GM19452 (cell line): ENCODE data around the gene CTNNBL1.

Experiments
- ATAC-seq: cut with Tn5 transposase; IDR thresholded peaks from one replicate; pipeline ENCODE4 v1.9.1; 2021; ENCODE audit not compliant: unreplicated experiment

The CTNNBL1 gene

GRCh38 chr20:37737826-37738420, 44.1 kb downstream of the CTNNBL1 start:
- no peak for ATAC-seq

DNA sequence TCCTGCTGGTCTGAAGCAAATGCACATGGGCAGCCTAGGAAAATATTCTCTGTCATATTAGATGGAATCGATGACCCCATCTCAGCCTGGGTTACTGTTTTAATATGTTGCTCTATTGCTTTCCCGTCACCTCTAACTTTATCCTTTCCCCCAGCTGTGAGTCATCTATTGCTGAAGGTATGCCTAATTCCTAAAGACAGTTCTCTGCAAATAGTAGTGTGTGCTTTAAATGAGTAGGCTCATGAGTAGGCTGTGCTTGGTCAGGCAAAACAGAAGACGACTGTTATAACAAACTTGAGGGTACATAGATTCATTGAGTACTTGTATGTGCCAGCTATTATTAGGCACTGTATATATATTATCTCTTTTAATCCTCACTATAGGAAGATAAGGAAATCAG, 47.2 kb downstream of the CTNNBL1 start:
- ATAC-seq, result no peak

DNA sequence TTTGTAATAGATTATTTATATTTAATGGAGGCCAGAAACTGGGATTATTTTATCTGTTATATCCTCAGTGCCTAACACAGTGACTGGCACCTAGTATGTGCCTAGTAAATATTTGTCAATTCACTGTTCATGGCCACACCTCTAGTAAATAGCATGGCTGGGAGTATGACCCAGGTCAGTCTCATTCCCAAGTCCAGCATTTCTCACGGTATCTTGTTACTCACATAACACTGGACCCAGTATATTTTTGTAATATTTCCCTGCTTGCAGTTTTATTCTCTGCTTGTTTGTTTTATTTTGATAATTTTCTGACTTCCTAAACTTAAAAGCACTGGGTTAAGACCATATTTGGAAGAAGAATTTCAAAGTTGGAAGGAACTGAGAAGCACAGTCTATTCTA, 47.7 kb downstream of the CTNNBL1 start:
- no peak for ATAC-seq

GRCh38 chr20:37742131-37742530, 48.3 kb downstream of the CTNNBL1 start:
- ATAC-seq, result no peak

GRCh38 chr20:37744347-37744746, 50.5 kb downstream of the CTNNBL1 start:
- no peak for ATAC-seq

DNA sequence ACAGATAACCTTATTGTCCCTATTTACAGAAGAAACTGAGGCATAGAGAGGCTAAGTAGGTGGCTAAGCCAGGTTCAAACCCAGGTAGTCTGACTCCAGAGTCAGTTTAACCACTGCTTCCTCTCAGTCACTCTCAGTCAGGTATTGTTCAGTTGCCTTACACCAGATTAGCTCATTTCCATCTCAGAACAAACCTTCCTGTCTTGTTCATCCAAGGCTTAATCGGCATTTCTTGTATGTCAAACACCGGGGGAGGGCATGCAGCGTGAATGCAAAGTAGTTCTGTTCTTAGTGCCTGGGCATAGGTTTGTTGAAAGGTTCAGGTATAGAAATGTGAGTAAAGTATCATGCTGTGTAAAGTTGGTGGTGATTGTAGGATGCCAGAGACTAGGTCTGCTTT, 51.7 kb downstream of the CTNNBL1 start:
- ATAC-seq, result no peak

GRCh38 chr20:37748015-37748414, 54.2 kb downstream of the CTNNBL1 start:
- ATAC-seq, result no peak

DNA sequence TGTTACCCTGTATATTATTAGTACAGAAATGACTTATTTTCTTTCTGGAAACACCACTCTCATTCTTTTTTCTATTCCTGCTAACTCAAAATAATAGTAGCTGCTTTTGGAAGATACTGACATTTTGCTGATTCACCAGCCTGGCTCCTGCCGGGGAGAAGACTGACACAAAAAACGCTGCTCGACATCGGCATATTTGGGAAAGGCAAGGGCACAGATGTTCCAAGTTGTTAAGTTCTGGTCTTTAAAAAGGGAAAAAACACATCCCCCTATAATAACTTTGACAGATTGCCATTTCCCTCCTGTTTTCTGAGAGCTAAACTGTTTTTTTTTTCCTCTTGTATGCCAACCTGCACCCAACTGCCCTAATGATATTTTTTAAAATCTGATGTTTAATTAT, 55.4 kb downstream of the CTNNBL1 start:
- ATAC-seq, result no peak

- no peak for ATAC-seq
Observed at GRCh38 chr20:37749620-37750403, 56.0 kb downstream of the CTNNBL1 start.

DNA sequence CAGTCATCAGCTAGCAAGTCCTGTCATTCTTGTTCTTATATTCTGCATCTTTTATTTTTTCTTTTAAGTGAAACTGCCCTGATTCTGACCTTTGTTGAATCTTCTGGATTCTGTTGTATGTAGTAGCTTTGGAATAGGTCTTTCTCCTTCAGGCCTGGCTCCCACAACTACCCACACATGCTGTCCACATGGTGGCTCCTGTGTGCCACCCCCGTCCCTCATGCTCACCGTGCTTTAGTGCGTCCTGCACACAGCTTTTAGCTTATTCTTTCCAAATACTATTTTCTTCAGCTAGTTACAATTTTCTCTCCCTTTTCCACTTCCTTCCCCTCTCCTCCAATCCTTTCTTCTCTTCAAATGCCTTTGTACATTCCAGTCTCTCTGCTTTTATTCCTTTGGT, 61.8 kb downstream of the CTNNBL1 start:
- no peak for ATAC-seq

GRCh38 chr20:37756234-37756633, 62.4 kb downstream of the CTNNBL1 start:
- no peak for ATAC-seq

GRCh38 chr20:37757550-37757949, 63.7 kb downstream of the CTNNBL1 start:
- ATAC-seq, result no peak

GRCh38 chr20:37758332-37758731, 64.5 kb downstream of the CTNNBL1 start:
- ATAC-seq, result no peak

DNA sequence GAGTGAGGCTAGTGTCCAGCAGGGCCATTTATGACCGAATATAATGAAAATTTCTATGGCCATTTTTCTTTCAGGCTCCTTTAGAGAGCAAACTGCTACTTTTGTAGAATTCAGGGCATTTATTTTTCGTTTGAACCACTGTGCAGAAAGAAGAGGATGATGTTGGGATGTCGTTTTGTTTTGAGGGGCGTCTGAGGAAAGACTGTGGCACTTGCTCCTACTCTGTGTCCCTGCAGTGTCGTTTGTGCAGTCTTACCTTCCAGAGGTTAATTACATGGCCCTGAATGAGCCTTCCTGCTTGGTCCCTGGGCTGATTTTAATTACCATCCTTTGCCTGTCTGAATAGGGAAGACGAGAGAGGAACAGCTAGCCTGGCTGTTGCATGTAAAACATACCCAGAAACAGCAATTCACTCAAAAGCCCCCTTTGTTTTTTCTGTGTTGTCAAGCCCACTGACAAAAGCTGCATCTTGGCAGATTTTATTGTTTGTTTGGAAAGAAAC, 65.3 kb downstream of the CTNNBL1 start:
- no peak for ATAC-seq

DNA sequence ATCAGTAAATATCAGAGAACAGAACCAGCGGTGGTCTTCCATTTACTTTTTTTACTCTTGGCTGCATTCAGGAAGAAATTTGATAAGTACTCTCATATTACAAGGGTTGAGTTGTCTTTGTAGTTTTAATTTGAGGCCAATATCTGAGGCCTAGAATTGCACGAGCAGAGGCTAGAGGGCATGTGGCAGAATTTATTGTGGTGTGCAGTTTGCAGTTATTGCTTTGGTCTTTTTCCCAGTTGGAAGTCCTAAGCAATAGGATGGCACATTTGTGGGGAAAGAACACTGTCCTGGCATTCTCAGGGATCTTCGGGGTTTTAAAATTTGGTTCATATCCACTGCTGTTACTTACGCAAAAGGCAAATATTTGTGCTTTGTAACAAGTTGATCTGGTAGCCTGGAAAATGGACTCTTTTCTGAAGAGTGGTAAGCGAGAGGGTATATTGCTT, 66.0 kb downstream of the CTNNBL1 start:
- no peak for ATAC-seq

DNA sequence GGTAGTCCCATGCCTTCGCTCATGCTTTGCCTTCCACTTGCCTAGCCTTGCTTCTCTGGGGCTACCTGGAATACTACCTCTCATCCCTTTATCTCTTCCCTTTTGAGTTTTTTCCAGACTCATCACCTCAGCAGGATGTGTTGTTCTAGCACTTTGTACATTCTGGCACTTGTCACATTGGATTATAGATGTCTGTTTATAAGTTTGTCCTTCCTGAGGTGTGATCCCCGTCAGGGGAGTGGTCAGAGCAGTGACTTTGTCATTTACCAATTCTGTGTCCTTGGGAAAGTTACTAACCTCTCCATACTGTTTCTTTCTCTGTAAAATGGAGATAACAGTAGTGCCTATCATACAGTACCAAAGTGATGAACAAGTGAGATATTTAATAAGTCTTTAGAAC, 66.5 kb downstream of the CTNNBL1 start:
- no peak for ATAC-seq

GRCh38 chr20:37762716-37763485, 69.1 kb downstream of the CTNNBL1 start:
- no peak for ATAC-seq

DNA sequence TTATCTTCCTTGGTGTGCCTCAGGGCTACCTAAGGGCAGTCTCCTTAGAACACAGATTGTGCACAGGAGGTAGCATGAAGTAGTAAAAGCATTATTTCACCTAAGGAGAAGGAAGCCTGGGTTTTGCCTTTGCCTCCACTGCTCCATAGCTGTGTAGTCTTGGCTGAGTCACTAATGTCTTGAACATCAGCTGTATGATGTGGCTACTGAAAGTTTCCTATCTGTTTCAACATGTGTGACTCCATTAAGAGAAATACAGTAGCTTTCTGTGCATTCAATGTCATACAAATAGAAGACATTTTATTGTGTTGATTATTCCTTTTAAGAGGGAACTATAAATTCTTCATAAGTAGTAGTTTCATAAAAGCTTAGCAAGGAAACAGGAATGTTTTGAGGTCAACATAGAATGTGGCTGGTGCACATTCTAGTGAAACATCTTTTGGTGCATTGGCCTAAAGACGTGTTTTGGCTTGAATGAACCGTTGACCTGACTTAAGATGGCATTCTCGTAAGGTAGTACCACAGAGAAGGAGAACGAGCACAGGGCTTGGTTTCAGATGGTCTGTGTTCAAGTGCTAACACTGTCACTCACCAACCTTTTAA, 70.6 kb downstream of the CTNNBL1 start:
- ATAC-seq, result no peak

DNA sequence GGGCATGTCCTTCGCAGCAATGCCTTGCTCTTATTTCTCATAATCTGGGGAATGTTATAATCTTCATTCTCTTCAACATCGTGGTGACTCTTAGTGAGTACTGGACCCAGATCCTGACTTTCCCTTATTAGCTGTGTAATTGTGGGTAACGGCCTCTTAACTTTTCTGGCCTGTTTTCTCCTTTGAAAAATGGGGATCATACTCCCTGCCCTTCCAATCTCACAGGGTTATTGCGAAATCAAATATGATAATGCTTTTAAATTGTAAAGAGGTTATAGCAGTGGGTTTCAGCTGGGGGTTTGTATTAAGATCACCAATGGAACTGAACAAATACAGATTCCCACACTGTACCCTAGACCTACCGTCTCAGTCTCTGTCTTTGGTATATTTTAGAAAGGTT, 77.1 kb downstream of the CTNNBL1 start:
- no peak for ATAC-seq

DNA sequence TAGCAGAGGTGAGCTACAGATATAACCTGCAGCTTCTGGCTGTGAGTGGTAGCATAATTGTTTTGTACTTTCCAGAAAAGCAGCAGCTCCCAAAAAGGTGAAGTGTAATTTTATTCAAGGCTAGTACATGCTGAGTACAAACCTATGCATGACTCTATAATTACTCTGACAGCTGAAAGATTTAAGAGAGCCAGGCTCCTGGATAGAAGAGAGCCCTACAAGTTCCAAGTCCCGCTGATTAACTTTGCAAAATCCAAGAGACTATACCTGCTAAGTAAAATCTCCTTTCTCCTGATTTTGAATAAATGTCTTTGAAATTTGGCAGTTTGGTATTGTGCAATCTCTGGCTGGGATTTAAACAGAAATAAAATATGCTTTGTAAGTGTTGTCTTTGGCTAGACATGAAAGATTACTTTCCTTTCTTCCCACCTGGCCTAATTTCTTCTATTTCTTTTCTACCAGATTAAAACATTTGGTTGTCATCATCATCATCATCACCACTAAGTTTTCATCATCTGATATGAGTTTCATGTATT, 79.5 kb downstream of the CTNNBL1 start:
- no peak for ATAC-seq

GRCh38 chr20:37774156-37774555, 80.3 kb downstream of the CTNNBL1 start:
- no peak for ATAC-seq
